Esophagus muscularis mucosa (tissue), 4 donors: ENCODE measurements around the gene TPM4. TPM values are rescaled to one million over a fixed set of nuclear protein-coding genes. Genes with fewer than 3 reads are reported as not detected.

Source experiments
- DNase-seq: peaks from one replicate; pipeline ENCODE4 v3.0.0-alpha.2; 2017; ENCODE audit errors: extremely low spot score
- H3K27ac ChIP-seq, 4 donors: fragments of 200-600 bp; sonication (generic); replicated peaks in 1 of 4; 1 replicate in 3 of 4; 2 replicates in 1 of 4; pipeline ENCODE4 v1.5.1; 2016 to 2019; ENCODE audit warnings: mild to moderate bottlenecking in 1 of 4
- H3K27me3 ChIP-seq, 4 donors: fragments of 200-600 bp; sonication (generic); one replicate each; pipeline versions ENCODE4 v1.5.1 to v1.6.0; 2016 to 2019
- H3K36me3 ChIP-seq, 4 donors: fragments of 200-600 bp; sonication (generic); one replicate each; pipeline ENCODE4 v1.5.1; 2016 to 2019
- H3K4me1 ChIP-seq, 4 donors: fragments of 200-600 bp; sonication (generic); one replicate each; pipeline ENCODE4 v1.5.1; 2016 to 2019
- H3K4me3 ChIP-seq, 4 donors: fragments of 200-600 bp; sonication (generic); 1 replicate in 2 of 4; 2 replicates in 2 of 4; pipeline ENCODE4 v1.5.1; 2016 to 2019; ENCODE audit warnings: mild to moderate bottlenecking in 4 of 4, moderate library complexity in 1 of 4
- H3K9me3 ChIP-seq, 4 donors: fragments of 200-600 bp; sonication (generic); 1 replicate in 3 of 4; 2 replicates in 1 of 4; pipeline ENCODE4 v1.5.1; 2016 to 2019
- CTCF ChIP-seq, 3 experiments: fragments of 200-600 bp in 2 of 3; fragments of 450-650 bp in 1 of 3; sonication (generic) in 2 of 3; IDR thresholded peaks; one replicate each; pipeline ENCODE4 v1.5.1; 2017 to 2019; ENCODE audit warnings: antibody characterized with exemption in 3 of 3, mild to moderate bottlenecking in 2 of 3, moderate library complexity in 1 of 3
- EP300 ChIP-seq: sonication (generic); formaldehyde crosslinking; IDR thresholded peaks from one replicate; pipeline ENCODE4 v1.6.1; 2017; ENCODE audit warnings: antibody characterized with exemption
- POLR2A ChIP-seq: fragments of 450-650 bp; IDR thresholded peaks from one replicate; pipeline ENCODE4 v1.6.1; 2017; ENCODE audit warnings: antibody characterized with exemption, moderate library complexity, mild to moderate bottlenecking, low read depth
- POLR2AphosphoS5 ChIP-seq, 2 donors: sonication (generic); formaldehyde crosslinking; IDR thresholded peaks; one replicate each; pipeline ENCODE4 v1.6.1; 2017; ENCODE audit warnings: antibody characterized with exemption in 2 of 2
- WGBS: methylation state at CpG from one replicate; pipeline ENCODE4 v1.1.5; 2018; 5-methylcytosine and 5-hydroxymethylcytosine counted together
- intact Hi-C: fragments of 100-400 bp; cut with DNase I; formaldehyde crosslinking; loops from one replicate; pipeline ENCODE4 v1.15.1; 2023
- total RNA-seq, 4 donors: library from RNA; depleted of rRNA; stranded (reverse); fragments of >200 nt; gene quantifications; one replicate each; pipeline versions ENCODE4 v1.1.0 to v1.2.1, GENCODE V29; 2016

TPM4 gene
- total RNA-seq, 4 donors from 2014 or later, result 378 to 445 (median 414) TPM

GRCh38 chr19:16040642-16041041 is 35.7 kb upstream of the TPM4 start:
- H3K4me3 ChIP-seq, result no peak overlapping the region
- H3K36me3 ChIP-seq, result no peaks in the 10 kb centered on the region
- no peak for TF ChIP-seq POLR2AphosphoS5 (IDR thresholded peaks at IDR 0.05)
- TF ChIP-seq EP300, result no peak
- TF ChIP-seq POLR2A, result no peak
- no peak for TF ChIP-seq CTCF (IDR thresholded peaks at IDR 0.05)
- no peaks in the 10 kb centered on the region for H3K9me3 ChIP-seq
- DNase-seq, result no peak
- intact Hi-C loops, result loop anchor here (1.0 to 5.0 kb wide), 3 partner anchors 72 to 413 kb away; partner anchors contain the start of gene RAB8A
- peaks cover 0 to 4% (median 0%) of the 10 kb centered on the region in 4 donors for H3K27me3 ChIP-seq
- H3K4me1 ChIP-seq, result peaks cover 7 to 10% (median 9%) of the 10 kb centered on the region in 4 donors
- 59% methylated on average over 6 of the region's 6 CpGs for WGBS
- no peak overlapping the region for H3K27ac ChIP-seq

- DNase-seq, result no peak
- no peaks in the 10 kb centered on the region for H3K9me3 ChIP-seq
- peaks cover 7 to 10% (median 9%) of the 10 kb centered on the region in 4 donors for H3K4me1 ChIP-seq
- H3K4me3 ChIP-seq, result peak overlapping the region; percentile 20 to 47 (median 30)
- H3K27ac ChIP-seq, result peak overlapping the region; percentile 30 to 45 (median 35)
- intact Hi-C loops, result loop anchor here (1.0 to 5.0 kb wide), 3 partner anchors 71 to 414 kb away; partner anchors contain the start of gene RAB8A
- WGBS, result 11% methylated on average over 26 of the region's 26 CpGs
- H3K36me3 ChIP-seq, result no peaks in the 10 kb centered on the region
- TF ChIP-seq CTCF (IDR thresholded peaks at IDR 0.05) (peak in 2 of 3 experiments; percentile 98 to 99), POLR2AphosphoS5 (IDR thresholded peaks at IDR 0.05) (peak; percentile 44 to 71), EP300 (no peak)
- H3K27me3 ChIP-seq, result peaks cover 0 to 4% (median 0%) of the 10 kb centered on the region in 4 donors
These were observed 34.9 kb upstream of the TPM4 start for GRCh38 chr19:16041299-16041990.

- no peak overlapping the region for H3K4me3 ChIP-seq
- peaks cover 7 to 10% (median 9%) of the 10 kb centered on the region in 4 donors for H3K4me1 ChIP-seq
- WGBS, result 64% methylated on average over 9 of the region's 9 CpGs
- TF ChIP-seq POLR2A, result no peak
- TF ChIP-seq EP300, result no peak
- TF ChIP-seq CTCF (IDR thresholded peaks at IDR 0.05), result no peak
- no peak for TF ChIP-seq POLR2AphosphoS5 (IDR thresholded peaks at IDR 0.05)
- peaks cover 0 to 4% (median 0%) of the 10 kb centered on the region in 4 donors for H3K27me3 ChIP-seq
- H3K36me3 ChIP-seq, result no peaks in the 10 kb centered on the region
- no peaks in the 10 kb centered on the region for H3K9me3 ChIP-seq
- intact Hi-C loops, result loop anchor here (1.0 to 5.0 kb wide), 3 partner anchors 70 to 415 kb away; partner anchors contain the start of gene RAB8A
- H3K27ac ChIP-seq, result peak overlapping the region in 1 of 4 donors; percentile 45
- no peak for DNase-seq
These were observed 34.3 kb upstream of the TPM4 start for GRCh38 chr19:16041991-16042386.

GRCh38 chr19:16042533-16043085 is 33.7 kb upstream of the TPM4 start:
- H3K27me3 ChIP-seq, result peaks cover 0 to 1% (median 0%) of the 10 kb centered on the region in 4 donors
- no peak overlapping the region for H3K4me3 ChIP-seq
- intact Hi-C loops, result loop anchor here (5.0 kb wide), 2 partner anchors 70 to 415 kb away; partner anchors contain the start of gene RAB8A
- no peaks in the 10 kb centered on the region for H3K9me3 ChIP-seq
- no peak for DNase-seq
- no peaks in the 10 kb centered on the region for H3K36me3 ChIP-seq
- peaks cover 7 to 10% (median 9%) of the 10 kb centered on the region in 4 donors for H3K4me1 ChIP-seq
- H3K27ac ChIP-seq, result no peak overlapping the region
- no peak for TF ChIP-seq POLR2AphosphoS5 (IDR thresholded peaks at IDR 0.05)
- TF ChIP-seq EP300, result no peak
- no peak for TF ChIP-seq POLR2A
- no peak for TF ChIP-seq CTCF (IDR thresholded peaks at IDR 0.05)
- WGBS, result 47% methylated on average over 4 of the region's 4 CpGs
